ENCODE measurements around the gene SPINT1.

SPINT1 gene, protein sequence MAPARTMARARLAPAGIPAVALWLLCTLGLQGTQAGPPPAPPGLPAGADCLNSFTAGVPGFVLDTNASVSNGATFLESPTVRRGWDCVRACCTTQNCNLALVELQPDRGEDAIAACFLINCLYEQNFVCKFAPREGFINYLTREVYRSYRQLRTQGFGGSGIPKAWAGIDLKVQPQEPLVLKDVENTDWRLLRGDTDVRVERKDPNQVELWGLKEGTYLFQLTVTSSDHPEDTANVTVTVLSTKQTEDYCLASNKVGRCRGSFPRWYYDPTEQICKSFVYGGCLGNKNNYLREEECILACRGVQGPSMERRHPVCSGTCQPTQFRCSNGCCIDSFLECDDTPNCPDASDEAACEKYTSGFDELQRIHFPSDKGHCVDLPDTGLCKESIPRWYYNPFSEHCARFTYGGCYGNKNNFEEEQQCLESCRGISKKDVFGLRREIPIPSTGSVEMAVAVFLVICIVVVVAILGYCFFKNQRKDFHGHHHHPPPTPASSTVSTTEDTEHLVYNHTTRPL

DNA sequence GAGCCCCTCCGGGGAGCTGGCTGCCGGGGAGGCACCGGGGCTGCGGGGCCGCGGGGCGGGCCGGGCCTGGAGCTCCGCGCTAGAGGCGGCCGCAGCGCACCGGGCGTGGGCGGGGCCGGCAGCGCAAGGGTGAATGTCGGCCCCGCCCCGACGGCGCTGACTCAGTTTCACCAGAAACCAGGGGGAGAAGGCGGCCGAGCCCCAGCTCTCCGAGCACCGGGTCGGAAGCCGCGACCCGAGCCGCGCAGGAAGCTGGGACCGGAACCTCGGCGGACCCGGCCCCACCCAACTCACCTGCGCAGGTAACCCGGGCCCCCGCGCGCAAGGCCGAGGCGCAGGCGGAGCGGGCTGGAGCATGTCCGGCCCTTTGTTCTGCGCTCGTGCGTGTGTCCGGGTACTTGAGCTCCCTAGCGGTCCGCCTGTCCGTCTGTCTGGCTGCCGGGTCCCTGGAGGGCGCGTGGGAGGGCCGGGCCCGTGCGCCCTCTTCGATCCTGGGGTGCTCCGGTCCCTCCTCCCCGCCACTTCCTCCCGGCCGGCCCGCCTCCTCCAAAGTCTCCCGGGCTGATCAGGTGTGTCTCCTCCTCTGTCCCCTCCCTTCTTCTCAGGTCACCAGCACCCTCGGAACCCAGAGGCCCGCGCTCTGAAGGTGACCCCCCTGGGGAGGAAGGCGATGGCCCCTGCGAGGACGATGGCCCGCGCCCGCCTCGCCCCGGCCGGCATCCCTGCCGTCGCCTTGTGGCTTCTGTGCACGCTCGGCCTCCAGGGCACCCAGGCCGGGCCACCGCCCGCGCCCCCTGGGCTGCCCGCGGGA is at the start of gene SPINT1:
Gene SPINT1 (plus strand): TSS at position 164 of the 811 bp plus-strand sequence. CDS start 507 bp downstream, at position 671.
- DNase-seq (ENCODE audit: low read depth in 2 of 2, low spot score in 1 of 2) = peak in 1 of 2 donors; percentile 29

DNA sequence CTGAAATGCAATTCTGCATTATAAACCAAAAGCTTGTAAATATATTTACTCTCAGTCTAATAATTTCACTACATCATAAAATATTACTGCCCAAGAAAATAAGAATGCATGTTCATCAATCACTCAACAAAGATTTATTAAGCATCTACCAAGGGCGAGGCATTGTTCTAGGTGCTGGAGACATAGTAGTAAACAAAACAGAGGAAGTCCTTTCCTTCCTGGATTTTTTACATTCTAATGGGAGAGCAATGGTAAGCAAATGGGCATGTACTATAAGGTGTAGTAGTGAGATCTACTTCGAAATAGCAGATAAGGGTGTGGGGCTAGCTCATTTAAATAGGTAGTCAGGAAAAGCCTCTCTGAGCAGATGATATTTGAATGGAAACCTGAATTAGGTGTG is 47.8 kb upstream of the SPINT1 start:
- DNase-seq (ENCODE audit: low read depth in 2 of 2, low spot score in 1 of 2) = no peak

DNA sequence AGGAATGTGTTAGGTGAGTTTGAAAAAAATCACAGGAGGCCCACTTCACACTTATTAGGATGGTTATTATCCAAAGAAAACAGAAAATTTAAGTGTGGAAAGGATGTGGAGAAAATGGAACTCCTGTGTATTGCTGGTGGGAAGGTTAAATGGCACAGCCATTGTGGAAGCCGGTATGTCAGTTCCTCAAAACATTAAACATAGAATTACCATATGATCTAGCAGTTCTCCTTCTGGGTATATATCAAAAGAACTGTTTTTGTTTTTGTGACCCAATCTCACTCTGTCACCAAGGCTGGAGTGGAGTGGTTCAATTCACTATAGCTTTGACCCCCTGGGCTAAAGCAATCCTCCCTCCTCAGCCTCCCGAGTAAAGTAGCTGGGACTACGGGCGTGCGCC is 47.3 kb upstream of the SPINT1 start:
- no peak for DNase-seq (ENCODE audit: low read depth in 2 of 2, low spot score in 1 of 2)

DNA sequence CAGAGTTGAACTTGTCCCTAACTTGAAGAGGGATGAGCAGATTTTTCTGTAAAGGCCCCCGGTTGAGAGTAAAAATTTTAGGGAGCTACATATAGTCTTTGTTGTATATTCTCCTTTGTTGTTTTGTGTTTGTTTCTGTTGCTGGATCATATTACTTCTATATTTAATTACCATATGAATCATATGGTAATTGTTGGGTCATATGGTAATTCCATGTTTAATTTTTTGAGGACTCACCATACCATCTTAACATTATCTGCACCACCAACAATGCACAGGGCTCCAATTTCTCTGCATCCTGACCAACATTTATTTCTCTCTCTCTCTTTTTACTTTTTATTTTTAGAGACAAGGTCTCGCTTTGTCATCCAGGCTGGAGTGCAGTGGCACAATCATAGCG is 44.3 kb upstream of the SPINT1 start:
- no peak for DNase-seq (ENCODE audit: low read depth in 2 of 2, low spot score in 1 of 2)

DNA sequence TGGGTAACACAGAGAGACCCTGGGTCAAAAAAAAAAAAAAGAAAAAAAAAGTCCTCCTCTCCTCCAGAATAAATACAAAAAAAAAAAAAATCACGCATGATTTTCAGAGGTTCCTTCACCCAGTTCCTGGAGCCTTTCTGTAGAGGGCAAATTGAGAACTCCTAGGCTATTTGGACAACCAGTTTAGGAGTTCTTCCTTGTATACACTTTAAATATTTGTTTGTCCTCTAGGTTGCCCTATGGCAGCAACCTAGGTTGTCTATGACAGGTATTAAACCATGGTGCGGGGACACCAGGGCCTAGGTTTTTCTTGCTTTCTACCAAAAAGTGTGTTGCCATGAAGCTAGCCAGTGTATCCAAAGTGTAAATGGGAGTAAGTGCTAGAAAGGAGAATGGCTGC is 40.8 kb upstream of the SPINT1 start:
- DNase-seq (ENCODE audit: low read depth in 2 of 2, low spot score in 1 of 2) = no peak

DNA sequence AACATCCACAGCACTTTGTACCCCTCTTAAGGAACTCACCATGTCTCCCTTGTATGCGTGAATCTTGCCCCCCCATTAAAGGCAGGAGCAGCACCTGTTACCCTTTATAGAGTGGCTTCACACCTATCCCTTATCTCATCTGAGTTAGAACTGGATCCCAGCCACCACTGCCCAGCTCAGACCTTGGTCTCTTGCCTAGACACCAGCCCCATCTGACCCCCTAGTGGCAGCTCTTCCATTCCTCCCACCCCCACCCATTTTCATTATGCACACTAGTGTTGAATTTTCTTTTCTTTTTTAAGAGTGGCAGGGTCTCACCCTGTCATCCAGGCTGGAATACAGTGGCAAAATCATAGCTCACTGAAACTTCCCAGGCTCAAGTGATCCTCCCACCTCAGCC is 40.2 kb upstream of the SPINT1 start:
- DNase-seq (ENCODE audit: low read depth in 2 of 2, low spot score in 1 of 2) = no peak

DNA sequence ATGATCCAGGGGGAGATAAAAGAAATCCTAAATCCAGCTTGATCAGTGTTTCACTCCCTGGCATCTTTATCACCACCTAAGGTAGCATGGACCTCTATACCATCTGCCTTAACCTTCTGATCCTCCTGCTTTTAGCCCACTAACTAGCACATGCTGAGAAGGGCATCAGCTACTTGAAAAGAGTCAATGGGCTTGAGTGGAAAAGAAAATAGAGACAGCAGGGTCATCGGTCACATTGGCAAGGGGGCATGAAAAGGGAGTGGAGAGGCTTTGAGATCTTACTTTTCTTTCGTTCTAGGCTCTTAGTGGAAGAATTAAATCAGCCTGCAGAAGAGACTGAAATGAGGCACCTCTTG is 37.2 kb upstream of the SPINT1 start:
- DNase-seq (ENCODE audit: low read depth in 2 of 2, low spot score in 1 of 2) = no peak

DNA sequence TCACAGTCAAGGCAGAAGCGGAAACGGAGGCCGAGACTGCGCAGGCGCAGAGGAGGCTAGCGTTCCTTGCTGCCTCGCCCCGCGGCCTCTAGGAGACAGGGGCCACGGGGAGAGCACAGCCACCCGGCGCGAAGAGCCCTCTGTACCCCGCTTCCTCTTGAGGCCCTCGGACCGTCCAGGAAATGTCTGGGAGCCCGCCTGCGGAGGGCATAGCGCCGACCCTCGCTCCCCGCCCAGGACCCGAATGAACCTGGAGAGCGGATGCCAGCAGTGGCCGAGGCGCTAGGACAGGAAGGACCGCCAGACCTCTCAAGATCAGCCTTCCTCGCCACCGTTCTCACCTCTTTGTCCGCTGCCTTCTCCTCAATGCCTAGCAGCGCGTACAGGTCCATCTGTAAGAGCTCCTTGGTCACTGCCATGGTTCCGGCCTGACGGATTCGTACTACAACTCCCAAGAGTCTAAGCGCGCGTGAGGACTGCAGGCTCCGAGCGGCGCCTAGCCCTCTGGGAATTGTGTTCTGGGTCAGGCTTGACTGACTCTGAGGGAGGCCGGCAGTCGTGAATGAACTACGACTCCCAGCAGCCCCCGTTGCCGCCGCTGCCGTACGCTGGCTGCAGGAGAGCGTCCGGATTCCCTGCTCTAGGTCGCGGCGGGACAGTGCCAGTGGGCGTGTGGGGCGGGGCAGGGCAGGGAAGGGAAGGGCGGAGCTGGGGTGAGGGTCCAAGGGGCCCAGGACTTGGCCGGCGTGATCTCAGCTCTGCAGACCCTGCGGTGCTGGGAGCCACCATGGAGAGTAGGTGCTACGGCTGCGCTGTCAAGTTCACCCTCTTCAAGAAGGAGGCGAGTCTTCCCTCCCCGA is 36.6 kb upstream of the SPINT1 start, which contains the start of the genes DNAJC17 and ZFYVE19:
Gene DNAJC17 (minus strand): TSS at position 446 of the 860 bp plus-strand sequence. CDS start 27 bp downstream, at position 419.
Gene ZFYVE19 (plus strand): TSS at position 62 of the 860 bp plus-strand sequence. CDS start 501 bp downstream, at position 563.
- DNase-seq (ENCODE audit: low read depth in 2 of 2, low spot score in 1 of 2) = peak; percentile 76 to 90

DNA sequence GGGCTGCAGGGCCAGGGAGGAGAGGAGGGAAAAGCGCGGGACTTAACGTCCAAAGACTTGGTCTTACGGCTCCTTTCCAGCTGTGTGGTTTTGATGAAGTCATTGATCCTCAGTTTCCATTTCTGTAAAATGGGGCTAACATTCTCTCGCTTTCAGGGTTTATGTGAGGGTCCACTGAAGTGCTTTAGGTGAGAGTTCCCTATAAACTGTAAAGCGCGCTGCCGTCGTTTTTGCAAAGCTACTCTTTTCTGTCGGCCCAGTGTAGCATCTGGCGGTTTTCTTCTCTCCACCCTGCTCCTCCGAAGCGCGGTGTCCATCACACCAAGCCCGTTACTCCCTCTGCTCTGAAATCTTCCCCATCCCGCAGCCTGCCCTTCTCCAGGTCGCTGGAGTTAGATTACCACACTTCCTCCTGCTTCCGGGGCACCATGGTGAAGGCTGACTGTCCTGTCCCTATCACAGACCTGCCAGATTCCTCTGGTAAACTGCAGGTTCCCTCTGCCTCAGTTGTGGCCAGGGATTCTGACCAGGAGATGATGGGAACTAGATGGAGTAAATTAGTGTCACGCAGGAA is 35.9 kb upstream of the SPINT1 start:
- DNase-seq (ENCODE audit: low read depth in 2 of 2, low spot score in 1 of 2) = no peak

DNA sequence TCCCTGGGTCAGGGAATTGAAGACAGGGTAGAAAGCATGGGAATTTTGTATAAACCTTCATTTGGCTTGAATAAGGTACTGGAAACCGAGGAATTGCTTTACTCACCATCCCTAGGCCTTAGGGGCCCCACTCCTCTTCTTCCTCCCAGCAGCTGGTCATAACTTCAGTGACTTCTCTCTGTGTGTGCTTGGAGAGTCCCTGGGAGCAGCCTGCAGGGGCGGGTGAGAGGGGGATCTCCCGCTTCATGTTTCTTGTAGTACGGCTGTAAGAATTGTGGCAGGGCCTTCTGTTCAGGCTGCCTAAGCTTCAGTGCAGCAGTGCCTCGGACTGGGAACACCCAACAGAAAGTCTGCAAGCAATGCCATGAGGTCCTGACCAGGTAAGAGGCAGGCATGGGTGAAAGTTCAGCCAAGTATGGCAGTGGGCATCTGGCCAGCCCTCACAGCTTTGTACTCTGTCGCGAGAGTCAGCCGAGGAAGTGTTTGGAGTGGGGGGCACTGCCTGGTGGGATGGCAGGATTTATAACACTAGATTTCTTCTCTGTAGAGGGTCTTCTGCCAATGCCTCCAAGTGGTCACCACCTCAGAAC is 34.9 kb upstream of the SPINT1 start:
- DNase-seq (ENCODE audit: low read depth in 2 of 2, low spot score in 1 of 2) = no peak

DNA sequence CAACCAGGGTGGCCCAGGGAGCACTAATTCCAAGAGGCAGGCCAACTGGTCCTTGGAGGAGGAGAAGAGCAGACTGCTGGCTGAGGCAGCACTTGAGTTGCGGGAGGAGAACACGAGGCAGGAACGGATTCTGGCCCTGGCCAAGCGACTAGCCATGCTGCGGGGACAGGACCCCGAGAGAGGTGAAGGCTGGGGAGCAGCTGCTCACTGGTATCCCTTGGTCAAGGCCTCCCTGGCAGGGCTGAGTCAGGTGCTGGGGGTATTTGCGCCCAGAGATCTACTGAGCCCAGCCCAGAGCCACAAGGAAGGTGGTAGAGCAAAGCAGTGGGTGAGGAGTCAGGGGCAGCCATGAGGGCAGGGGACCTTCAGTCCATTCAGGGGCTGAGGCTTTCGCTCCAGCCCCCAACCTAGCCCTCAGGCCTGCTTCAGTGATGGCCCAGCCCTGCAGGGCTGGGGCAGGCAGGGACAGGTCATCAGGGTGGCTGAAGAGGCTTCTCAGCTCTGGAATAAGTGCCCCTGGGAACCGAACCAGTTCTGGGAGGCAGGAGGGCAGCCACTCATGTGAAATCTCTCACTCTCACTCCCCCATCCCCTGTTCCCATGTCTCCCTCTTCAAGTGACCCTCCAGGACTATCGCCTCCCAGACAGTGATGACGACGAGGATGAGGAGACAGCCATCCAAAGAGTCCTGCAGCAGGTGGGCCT is 31.0 kb upstream of the SPINT1 start:
- DNase-seq (ENCODE audit: low read depth in 2 of 2, low spot score in 1 of 2) = no peak

DNA sequence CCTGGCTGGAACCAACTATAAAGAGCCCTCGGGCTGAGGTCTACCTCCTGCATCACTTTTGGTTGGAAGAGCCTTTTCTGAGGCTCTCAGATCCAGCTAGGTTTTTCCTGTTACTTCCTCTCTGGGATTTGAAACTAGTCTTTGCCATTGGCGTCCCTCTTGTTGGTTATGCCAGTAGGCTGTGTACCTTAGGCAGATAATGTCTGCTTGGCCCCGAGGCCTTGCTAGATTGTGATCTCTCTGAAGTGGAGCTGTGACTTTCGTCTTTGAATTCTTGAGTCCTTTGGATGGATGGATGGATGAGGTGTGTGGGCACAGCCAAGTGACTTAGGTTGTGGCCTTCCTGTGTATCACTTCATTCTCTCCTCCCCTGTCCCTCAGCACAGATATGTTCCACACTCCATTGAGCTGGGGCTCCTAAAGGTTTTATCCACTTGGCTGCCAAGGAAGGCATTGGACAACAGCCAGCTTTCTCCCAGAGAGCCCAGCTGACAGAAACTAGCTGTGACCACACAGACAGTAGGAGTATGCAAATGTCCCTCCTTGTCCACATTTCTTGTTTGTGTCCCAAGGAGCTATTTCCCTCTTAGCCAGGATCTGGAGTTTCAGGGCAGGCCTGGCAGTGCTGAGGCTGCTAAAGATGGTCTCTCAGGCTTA is 28.7 kb upstream of the SPINT1 start:
- no peak for DNase-seq (ENCODE audit: low read depth in 2 of 2, low spot score in 1 of 2)

DNA sequence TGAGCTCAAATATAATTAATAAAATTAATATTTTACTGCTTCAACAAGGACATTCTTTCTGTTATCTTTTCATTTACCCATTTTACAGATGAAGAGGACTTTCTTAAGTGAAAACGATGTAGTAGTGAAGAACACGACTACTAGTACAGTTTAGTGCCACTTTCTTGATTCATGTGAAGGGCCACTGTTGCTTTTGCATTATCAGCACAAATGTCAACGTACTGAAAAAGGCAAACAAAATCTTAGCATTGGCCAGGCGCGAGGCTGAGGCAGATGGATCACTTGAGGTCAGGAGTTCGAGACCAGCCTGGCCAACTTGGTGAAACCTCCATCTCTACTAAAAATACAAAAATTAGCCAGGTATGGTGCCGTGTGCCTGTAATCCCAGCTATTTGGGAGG is 24.8 kb upstream of the SPINT1 start:
- no peak for DNase-seq (ENCODE audit: low read depth in 2 of 2, low spot score in 1 of 2)

DNA sequence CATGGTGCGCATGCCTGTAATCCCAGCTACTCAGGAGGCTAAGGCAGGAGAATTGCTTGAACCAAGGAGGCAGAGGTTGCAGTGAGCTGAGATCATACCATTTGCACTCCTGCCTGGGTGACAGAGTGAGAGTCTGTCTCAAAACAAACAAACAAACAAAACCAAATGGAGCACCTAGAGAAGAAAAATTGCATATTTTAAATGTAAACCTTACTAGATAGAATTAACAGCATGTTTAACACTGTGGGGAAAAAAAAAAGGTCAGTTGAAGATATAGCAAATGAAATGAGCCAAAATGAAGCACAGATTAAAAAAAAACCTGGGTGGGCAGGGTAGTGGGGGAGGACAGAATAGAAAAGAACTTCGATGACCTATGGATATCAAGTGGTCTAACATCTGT is 22.7 kb upstream of the SPINT1 start:
- no peak for DNase-seq (ENCODE audit: low read depth in 2 of 2, low spot score in 1 of 2)

DNA sequence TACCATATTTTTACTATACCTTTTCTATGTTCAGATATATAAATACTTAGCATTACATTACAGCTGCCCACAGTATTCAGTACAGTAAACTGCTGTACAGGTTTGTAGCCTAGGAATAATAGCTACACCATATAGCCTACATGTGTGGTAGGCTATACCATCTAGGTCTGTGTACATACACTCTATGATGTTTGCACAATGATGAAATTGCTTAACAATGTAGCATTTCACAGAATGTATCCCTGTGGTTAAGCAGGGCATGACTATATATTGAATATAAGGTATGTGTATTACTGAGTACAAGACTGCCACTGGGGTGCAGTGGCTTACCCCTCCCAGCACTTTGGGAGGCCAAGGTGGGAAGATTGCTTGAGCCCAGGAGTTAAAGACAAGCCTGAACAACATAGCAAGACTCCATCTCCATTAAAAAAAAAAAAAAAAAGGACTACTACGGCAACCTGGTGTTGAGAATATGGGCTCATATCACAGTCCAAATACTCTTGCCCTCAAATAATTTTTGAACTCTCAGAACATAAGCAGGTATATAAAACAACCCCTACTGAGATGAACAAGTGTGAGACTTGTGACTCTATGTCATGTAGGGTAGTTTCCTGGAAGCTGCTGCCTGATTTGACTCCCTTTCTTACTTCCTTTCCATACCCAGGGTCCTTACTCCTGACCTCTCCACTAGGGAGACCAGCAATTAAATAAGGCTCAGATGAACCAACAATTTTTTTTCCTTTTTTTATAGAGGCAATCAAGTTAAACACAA is 20.1 kb upstream of the SPINT1 start:
- DNase-seq (ENCODE audit: low read depth in 2 of 2, low spot score in 1 of 2) = no peak

DNA sequence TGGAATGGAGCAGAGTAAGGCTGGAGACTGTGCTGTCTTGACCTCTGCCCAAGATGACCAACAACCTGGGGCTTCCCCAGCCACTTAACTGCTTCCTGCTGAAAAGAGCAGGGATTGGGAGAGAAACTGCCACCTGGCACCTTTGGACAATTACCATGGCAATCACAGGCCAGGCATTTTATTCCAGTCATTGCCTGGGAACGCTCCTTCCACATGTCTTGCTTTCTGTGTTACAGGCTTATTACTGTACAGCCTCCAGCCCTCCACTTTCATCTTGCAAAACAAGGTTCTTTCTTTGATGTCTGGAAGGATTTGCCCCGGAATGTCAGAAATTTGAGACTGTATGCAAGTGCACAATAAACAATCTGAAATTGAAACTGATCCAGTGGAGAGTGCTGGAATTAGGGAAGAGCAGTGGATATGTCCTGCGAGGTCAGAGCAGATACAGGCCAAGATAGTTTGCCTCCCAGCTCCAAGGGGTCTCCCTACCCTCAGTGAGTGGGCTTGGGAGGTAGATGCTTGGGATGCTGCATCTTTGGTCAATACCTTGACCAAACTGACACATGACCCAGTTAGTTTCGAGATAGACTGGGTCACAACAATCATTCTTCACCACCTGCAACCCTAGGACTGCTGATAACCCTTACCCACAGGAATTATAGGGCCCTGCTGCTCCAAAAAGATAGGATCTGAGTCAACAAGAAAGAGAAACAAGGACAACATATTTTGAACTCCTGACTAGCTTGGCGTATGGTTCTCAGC is 18.0 kb upstream of the SPINT1 start:
- no peak for DNase-seq (ENCODE audit: low read depth in 2 of 2, low spot score in 1 of 2)

DNA sequence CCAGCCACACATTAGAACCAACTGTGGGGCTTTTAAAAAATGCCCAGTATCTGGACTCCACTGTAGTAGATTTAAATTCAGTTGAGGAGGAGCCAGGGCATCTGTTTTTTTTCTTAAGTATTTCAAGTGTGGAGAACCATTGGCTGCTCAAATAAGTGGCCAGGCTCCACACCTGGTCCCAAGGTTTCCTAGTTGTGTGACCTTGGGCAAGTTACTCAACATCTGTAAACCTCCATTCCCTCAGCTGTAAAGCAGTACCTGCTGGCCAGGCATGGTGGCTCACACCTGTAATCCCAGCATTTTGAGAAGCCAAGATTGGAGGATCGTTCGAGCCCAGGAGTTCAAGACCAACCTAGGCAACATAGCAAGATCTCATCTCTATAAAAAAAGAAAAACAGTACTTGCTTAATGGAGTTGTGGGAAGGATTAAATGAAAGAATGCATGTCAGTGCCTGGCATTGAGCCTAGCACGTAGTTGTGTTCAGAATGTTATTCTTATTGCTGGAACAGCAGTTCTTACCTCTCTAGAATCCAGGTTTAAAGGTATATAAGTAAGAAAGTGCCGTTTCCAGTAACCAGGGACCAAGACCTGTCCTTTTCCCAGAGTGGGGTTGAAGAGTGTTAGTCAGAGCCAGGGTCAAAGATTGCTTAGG is 17.3 kb upstream of the SPINT1 start:
- no peak for DNase-seq (ENCODE audit: low read depth in 2 of 2, low spot score in 1 of 2)
